Measurements from ENCODE around the gene SIVA1. TPM values are rescaled to one million over a fixed set of nuclear protein-coding genes. Genes with fewer than 3 reads are reported as not detected.
A peak's percentile ranks its signal among the peaks of the same experiment; 100 is the strongest.

Gene SIVA1
- total RNA-seq, 1 donor from 2014 or later, result 47.9 TPM

DNA sequence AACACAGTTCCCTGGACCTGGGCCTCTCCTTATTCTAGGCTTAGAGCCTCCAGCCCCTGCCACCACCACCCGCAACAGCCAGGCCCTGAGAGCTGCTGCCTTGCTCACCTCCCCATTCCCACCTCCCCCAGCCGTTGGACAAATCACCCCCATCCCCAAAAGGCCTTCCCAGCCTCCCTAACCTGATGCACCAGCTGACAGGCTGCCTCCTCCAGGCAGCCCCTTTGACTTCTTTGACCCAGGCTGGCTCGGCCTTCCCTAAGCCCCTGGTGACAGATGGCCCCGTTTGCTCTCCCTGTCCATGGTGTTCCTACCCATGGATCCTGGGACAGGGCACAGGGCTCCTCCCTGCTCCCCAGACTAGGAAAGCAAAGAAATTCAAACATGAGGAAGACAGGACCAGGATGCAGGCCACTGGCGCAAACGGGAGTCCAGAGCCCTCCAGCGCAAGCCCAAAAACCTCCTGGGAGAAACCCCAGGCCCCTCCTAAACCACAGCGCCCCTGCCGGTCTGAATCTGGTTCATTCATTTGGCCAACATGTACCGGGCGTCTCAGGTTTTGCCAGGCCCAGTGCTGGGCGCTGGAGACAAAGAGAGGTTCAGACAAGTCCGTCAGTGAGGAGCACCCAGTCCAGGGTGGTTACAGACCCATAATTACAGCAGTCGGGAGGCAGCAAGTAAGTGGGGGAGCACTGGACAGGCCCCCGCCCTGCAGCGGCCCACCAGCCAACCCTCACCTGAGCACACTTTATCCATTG is 40.2 kb downstream of the SIVA1 start:
- no peak overlapping the region for H3K27ac Mint-ChIP-seq

DNA sequence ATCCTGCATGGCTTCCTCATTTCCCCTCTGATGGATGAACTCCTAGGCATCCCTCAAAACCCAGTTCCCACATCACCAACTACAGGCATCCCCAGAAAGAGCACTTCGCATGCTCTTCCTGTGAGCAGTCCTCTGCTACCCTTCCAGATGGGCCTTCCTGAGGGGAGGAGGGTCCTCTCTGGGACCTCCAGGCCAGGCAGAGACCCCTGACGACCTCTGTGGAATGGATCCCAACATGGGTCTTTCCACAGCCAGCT is 40.7 kb downstream of the SIVA1 start:
- Mint-ChIP-seq H3K9me3 (no peaks in the 10 kb centered on the region), H3K4me3 (peak overlapping the region; percentile 83), H3K27ac (no peak overlapping the region), H3K4me1 (peaks cover 41% of the 10 kb centered on the region), H3K27me3 (no peaks in the 10 kb centered on the region), H3K36me3 (ENCODE audit: low read depth) (peaks cover 13% of the 10 kb centered on the region)
- ChIA-PET POLR2A (no interaction called here), CTCF (no interaction called here)
- TF ChIP-seq, protein P1, sequence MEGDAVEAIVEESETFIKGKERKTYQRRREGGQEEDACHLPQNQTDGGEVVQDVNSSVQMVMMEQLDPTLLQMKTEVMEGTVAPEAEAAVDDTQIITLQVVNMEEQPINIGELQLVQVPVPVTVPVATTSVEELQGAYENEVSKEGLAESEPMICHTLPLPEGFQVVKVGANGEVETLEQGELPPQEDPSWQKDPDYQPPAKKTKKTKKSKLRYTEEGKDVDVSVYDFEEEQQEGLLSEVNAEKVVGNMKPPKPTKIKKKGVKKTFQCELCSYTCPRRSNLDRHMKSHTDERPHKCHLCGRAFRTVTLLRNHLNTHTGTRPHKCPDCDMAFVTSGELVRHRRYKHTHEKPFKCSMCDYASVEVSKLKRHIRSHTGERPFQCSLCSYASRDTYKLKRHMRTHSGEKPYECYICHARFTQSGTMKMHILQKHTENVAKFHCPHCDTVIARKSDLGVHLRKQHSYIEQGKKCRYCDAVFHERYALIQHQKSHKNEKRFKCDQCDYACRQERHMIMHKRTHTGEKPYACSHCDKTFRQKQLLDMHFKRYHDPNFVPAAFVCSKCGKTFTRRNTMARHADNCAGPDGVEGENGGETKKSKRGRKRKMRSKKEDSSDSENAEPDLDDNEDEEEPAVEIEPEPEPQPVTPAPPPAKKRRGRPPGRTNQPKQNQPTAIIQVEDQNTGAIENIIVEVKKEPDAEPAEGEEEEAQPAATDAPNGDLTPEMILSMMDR (IDR thresholded peaks at IDR 0.05), result no peak
- ATAC-seq (ENCODE audit: low read depth), result no peak
- DNase-seq, result no peak
- intact Hi-C loops (cut with micrococcal nuclease), result no loop called here

More for the DNA sequence above, 40.2 kb downstream of the SIVA1 start:
- ATAC-seq (ENCODE audit: low read depth) (no peak), DNase-seq (no peak)
- intact Hi-C loops (cut with micrococcal nuclease), result no loop called here
- peaks cover 37% of the 10 kb centered on the region for H3K4me1 Mint-ChIP-seq
- POLR2A ChIA-PET, result no interaction called here
- TF ChIP-seq, protein P1 (IDR thresholded peaks at IDR 0.05), result no peak
- no peaks in the 10 kb centered on the region for H3K27me3 Mint-ChIP-seq
- peak overlapping the region; percentile 83 for H3K4me3 Mint-ChIP-seq
- H3K36me3 Mint-ChIP-seq (ENCODE audit: low read depth), result peaks cover 13% of the 10 kb centered on the region
- CTCF ChIA-PET, result no interaction called here
- H3K9me3 Mint-ChIP-seq, result no peaks in the 10 kb centered on the region

DNA sequence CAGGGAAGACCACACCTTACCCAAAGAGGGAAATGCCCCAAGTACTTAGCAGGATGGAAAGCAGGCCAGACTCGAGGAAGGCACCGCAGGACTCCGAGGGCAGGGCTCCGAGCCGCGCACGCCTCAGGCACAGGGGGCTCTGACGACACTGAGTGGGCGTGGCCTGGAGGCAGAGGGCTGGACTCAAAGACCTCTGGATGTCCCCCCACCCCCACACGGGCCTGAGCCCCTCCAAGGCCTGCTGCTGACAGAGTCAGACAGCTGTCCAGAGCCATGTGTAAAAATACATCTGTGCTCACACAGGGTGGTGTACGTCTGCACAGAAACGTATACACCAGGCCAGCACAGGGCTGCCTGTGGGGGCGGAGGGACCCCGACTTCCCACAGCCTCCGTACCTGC is 41.2 kb downstream of the SIVA1 start:
- H3K4me3 Mint-ChIP-seq, result peak overlapping the region; percentile 83
- peaks cover 13% of the 10 kb centered on the region for H3K36me3 Mint-ChIP-seq (ENCODE audit: low read depth)
- no peaks in the 10 kb centered on the region for H3K27me3 Mint-ChIP-seq
- ATAC-seq (ENCODE audit: low read depth), result no peak
- ChIA-PET POLR2A (no interaction called here), CTCF (interaction anchor here (0.6 to 1.0 kb wide), 2 partner anchors 15 to 26 kb away, joined by 3 read pairs; no protein-coding TSS in a partner anchor)
- TF ChIP-seq, protein P1 (IDR thresholded peaks at IDR 0.05), result no peak
- intact Hi-C loops (cut with micrococcal nuclease), result no loop called here
- H3K4me1 Mint-ChIP-seq, result peaks cover 44% of the 10 kb centered on the region
- no peaks in the 10 kb centered on the region for H3K9me3 Mint-ChIP-seq
- DNase-seq, result no peak
- H3K27ac Mint-ChIP-seq, result no peak overlapping the region

DNA sequence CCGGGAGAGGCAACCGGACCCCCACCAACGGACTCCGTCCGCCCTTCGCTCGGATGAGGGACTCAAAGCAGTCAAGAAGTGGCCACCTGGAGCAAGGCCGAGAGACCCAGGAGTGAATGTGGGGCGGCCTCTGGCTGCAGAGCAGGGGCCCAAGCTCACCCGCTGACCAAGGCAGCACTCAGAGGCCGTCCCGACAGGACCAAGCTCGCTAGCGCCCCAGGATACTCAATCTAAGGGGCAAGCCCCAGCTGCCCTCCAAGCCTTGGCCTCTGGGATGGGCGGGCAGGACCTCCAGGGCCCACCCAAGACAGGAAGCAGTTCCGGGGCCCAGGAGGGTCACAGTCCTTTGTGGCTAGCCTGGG is 41.7 kb downstream of the SIVA1 start:
- no peaks in the 10 kb centered on the region for H3K27me3 Mint-ChIP-seq
- POLR2A ChIA-PET, result interaction anchor here (0.5 kb wide), 1 partner anchor 104 kb away, joined by 3 read pairs; no protein-coding TSS in a partner anchor

More for the DNA sequence above, 41.7 kb downstream of the SIVA1 start:
- H3K27ac Mint-ChIP-seq, result no peak overlapping the region
- peaks cover 48% of the 10 kb centered on the region for H3K4me1 Mint-ChIP-seq
- CTCF ChIA-PET, result interaction anchor here (0.6 to 1.0 kb wide), 2 partner anchors 14 to 26 kb away, joined by 3 read pairs; no protein-coding TSS in a partner anchor
- intact Hi-C loops (cut with micrococcal nuclease), result no loop called here
- peak overlapping the region; percentile 83 for H3K4me3 Mint-ChIP-seq
- TF ChIP-seq, protein P1 (IDR thresholded peaks at IDR 0.05), result no peak
- peak; percentile 24 for DNase-seq
- peaks cover 12% of the 10 kb centered on the region for H3K36me3 Mint-ChIP-seq (ENCODE audit: low read depth)
- ATAC-seq (ENCODE audit: low read depth), result no peak
- no peaks in the 10 kb centered on the region for H3K9me3 Mint-ChIP-seq
